Measurements from ENCODE around the gene ELFN2.

GRCh38 chr22:37455896-37456295 lies 28.6 kb upstream of the ELFN2 start:
- TF ChIP-seq POLR2A (IDR thresholded peaks at IDR 0.05), result no peak
- TF ChIP-seq, protein P1, sequence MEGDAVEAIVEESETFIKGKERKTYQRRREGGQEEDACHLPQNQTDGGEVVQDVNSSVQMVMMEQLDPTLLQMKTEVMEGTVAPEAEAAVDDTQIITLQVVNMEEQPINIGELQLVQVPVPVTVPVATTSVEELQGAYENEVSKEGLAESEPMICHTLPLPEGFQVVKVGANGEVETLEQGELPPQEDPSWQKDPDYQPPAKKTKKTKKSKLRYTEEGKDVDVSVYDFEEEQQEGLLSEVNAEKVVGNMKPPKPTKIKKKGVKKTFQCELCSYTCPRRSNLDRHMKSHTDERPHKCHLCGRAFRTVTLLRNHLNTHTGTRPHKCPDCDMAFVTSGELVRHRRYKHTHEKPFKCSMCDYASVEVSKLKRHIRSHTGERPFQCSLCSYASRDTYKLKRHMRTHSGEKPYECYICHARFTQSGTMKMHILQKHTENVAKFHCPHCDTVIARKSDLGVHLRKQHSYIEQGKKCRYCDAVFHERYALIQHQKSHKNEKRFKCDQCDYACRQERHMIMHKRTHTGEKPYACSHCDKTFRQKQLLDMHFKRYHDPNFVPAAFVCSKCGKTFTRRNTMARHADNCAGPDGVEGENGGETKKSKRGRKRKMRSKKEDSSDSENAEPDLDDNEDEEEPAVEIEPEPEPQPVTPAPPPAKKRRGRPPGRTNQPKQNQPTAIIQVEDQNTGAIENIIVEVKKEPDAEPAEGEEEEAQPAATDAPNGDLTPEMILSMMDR (IDR thresholded peaks at IDR 0.05), result no peak
- TF ChIP-seq POLR2AphosphoS5 (IDR thresholded peaks at IDR 0.05), result no peak

All from breast epithelium (tissue), 3 donors.